ENCODE results near the gene MMP2. TPM values are rescaled to one million over a fixed set of nuclear protein-coding genes. Genes with fewer than 3 reads are reported as not detected.

Gene MMP2
- total RNA-seq, 1 experiment from 2014 or later, result 61.3 TPM

- no peaks in the 10 kb centered on the region for H3K9me3 Mint-ChIP-seq
- CTCF ChIA-PET, result interaction anchor here (1.0 kb wide), 1 partner anchor 22 kb away, joined by 3 read pairs; no protein-coding TSS in a partner anchor
- ATAC-seq, result no peak
- no peak for TF ChIP-seq SMAD4 (CRISPR knock-in tag; IDR thresholded peaks at IDR 0.05)
- no peak for TF ChIP-seq ATF6 (CRISPR knock-in tag; IDR thresholded peaks at IDR 0.05)
- TF ChIP-seq AR (CRISPR knock-in tag; IDR thresholded peaks at IDR 0.05), result no peak
- no peak for TF ChIP-seq ZNF416 (CRISPR knock-in tag; IDR thresholded peaks at IDR 0.05)
- TF ChIP-seq ZNF263 (CRISPR knock-in tag; IDR thresholded peaks at IDR 0.05; ENCODE audit: low read depth), result no peak
- TF ChIP-seq USF2 (CRISPR knock-in tag; IDR thresholded peaks at IDR 0.05), result no peak
- no peak for TF ChIP-seq E2F1 (CRISPR knock-in tag; IDR thresholded peaks at IDR 0.05)
- no peak for TF ChIP-seq CREB1 (CRISPR knock-in tag; IDR thresholded peaks at IDR 0.05)
- TF ChIP-seq MYBL2 (CRISPR knock-in tag; IDR thresholded peaks at IDR 0.05), result no peak
- no peak for TF ChIP-seq ZNF317 (CRISPR knock-in tag; IDR thresholded peaks at IDR 0.05; ENCODE audit: borderline replicate concordance, low read depth)
- no peak for TF ChIP-seq SOX15 (CRISPR knock-in tag; IDR thresholded peaks at IDR 0.05)
- TF ChIP-seq HMGXB4 (CRISPR knock-in tag; IDR thresholded peaks at IDR 0.05), result no peak
- no peak for TF ChIP-seq ZNF423 (CRISPR knock-in tag; IDR thresholded peaks at IDR 0.05)
- POLR2A ChIA-PET, result no interaction called here
- no peaks in the 10 kb centered on the region; the same call in 1 of the 2 replicates for H3K4me1 Mint-ChIP-seq
- H3K27ac Mint-ChIP-seq, result no peak overlapping the region
- H3K27me3 Mint-ChIP-seq (ENCODE audit: low read depth), result no peaks in the 10 kb centered on the region; the same call in 1 of the 2 replicates
- H3K4me3 Mint-ChIP-seq, result no peak overlapping the region
- DNase-seq (ENCODE audit: low spot score), result no peak
- peaks cover 27% of the 10 kb centered on the region for H3K36me3 Mint-ChIP-seq
Measured at GRCh38 chr16:55487048-55487803, 8.2 kb downstream of the MMP2 start.

GRCh38 chr16:55488306-55488705 lies 9.3 kb downstream of the MMP2 start:
- ChIA-PET POLR2A (no interaction called here), CTCF (no interaction called here)
- ATAC-seq (no peak), DNase-seq (ENCODE audit: low spot score) (no peak)
- H3K9me3 Mint-ChIP-seq, result no peaks in the 10 kb centered on the region
- no peak overlapping the region for H3K4me3 Mint-ChIP-seq
- H3K4me1 Mint-ChIP-seq, result no peaks in the 10 kb centered on the region; the same call in 1 of the 2 replicates
- peaks cover 26% of the 10 kb centered on the region for H3K36me3 Mint-ChIP-seq
- TF ChIP-seq AR (CRISPR knock-in tag; IDR thresholded peaks at IDR 0.05), result no peak
- TF ChIP-seq MYBL2 (CRISPR knock-in tag; IDR thresholded peaks at IDR 0.05), result no peak
- TF ChIP-seq PRRX2 (CRISPR knock-in tag; IDR thresholded peaks at IDR 0.05), result no peak
- TF ChIP-seq E2F4 (CRISPR knock-in tag; IDR thresholded peaks at IDR 0.05; ENCODE audit: borderline replicate concordance, low read depth), result no peak
- no peak for TF ChIP-seq CREM (CRISPR knock-in tag; IDR thresholded peaks at IDR 0.05)
- TF ChIP-seq SP1 (CRISPR knock-in tag; conservative IDR thresholded peaks at IDR 0.05), result no peak
- no peak for TF ChIP-seq ATF2 (CRISPR knock-in tag; IDR thresholded peaks at IDR 0.05; ENCODE audit: borderline replicate concordance, low read depth)
- no peaks in the 10 kb centered on the region for H3K27me3 Mint-ChIP-seq (ENCODE audit: low read depth)
- no peak overlapping the region for H3K27ac Mint-ChIP-seq

Data from WTC11 (cell line).